Measurements from ENCODE around the gene KIAA1328.
A peak's percentile ranks its signal among the peaks of the same experiment; 100 is the strongest.
"Not testable (repeated sequence)": the region's sequence is repeated elsewhere in the genome, so short reads cannot be mapped to it uniquely, and the experiment has no call there.

KIAA1328 gene

DNA sequence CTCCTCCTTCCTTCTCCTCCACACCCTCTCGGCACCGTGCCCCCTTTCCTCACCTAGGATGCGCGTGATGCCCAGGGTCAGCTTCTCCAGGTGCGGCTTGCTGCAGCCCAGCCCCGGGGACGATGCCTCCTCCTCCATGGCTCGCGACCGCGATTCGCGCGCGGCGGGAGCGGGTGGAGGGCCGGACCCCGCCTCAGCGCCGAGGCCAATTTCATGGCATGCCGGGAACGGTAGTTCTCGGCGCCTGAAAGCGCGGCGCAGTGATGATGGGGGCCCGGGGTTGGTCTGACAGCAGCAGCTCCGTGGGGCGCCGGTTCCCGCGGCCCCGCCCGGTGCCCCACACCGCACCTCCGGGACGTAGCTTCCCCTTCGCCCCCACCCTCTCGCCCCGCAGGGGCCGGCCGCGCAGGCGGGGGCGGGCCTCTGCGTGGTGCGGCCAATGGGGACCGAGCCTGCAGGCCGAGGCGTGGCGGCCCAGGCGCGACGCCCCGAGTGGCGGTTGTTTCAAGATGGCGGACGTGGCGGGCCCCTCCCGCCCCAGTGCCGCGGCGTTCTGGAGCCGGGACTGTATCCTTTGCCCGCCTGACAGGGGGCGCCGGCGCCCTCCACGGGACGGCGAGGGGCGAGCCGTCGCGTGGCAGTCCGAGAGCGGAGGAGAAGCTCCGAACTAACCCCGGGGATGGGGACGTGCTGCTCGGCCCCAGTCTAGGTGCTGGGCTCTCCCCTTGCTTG is at the start of gene KIAA1328, which contains the start of gene TPGS2:
TSS of gene KIAA1328 (plus strand) at position 498 of the 732 bp plus-strand sequence. CDS start at position 510, 12 bp downstream.
TSS of gene TPGS2 (minus strand) at position 373 of the 732 bp plus-strand sequence. CDS start at position 138, 235 bp downstream.
- DNase-seq (ENCODE audit: low read depth) = peak; percentile 90

GRCh38 chr18:36780748-36781147 is 48.2 kb upstream of the KIAA1328 start:
- no peak for DNase-seq (ENCODE audit: low read depth)

DNA sequence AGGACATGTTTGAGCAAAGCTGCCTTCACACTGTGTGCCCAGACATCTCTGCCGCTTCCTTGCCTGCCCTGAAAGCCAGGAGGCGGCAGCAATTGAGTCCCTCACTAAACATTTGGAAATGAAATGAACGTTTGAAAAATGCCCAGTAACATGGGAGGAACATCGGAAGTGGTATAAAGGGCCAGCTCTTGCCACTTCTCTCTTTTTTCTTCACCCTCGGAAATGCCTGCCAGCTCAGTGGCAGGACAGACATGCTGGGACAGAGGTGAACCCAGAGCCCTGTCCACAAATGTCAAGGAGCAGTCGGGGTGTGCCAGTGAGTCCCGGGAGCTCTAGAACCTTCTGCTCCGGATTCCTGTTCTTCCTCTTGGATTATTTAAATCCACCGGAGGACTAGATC is 46.2 kb upstream of the KIAA1328 start:
- no peak for DNase-seq (ENCODE audit: low read depth)

DNA sequence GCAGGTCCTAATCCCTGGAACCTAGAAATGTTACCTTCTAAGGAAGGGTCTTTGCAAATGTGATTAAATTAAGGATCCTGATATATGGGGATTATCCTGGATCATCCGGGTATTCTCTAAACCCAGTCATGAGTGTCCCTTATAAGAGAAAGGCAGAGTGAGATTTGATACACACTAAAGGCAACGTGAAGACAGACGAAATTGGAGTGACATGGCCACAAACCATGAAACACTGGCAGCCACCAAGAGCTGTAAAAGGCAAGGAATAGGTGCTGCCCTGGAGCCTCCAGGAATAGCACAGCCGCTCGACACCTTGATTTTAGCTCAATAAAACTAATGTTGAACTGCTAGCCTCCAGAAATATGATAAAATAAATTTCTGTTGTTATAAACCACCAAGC is 45.1 kb upstream of the KIAA1328 start:
- DNase-seq (ENCODE audit: low read depth) = no peak

- DNase-seq (ENCODE audit: low read depth) = no peak
Measured at GRCh38 chr18:36786686-36787085, 42.2 kb upstream of the KIAA1328 start.

GRCh38 chr18:36792634-36793283 is 36.2 kb upstream of the KIAA1328 start:
- DNase-seq (ENCODE audit: low read depth) = no peak

GRCh38 chr18:36798738-36799473 is 30.0 kb upstream of the KIAA1328 start:
- DNase-seq (ENCODE audit: low read depth) = no peak

GRCh38 chr18:36805105-36805504 is 23.8 kb upstream of the KIAA1328 start:
- no peak for DNase-seq (ENCODE audit: low read depth)

DNA sequence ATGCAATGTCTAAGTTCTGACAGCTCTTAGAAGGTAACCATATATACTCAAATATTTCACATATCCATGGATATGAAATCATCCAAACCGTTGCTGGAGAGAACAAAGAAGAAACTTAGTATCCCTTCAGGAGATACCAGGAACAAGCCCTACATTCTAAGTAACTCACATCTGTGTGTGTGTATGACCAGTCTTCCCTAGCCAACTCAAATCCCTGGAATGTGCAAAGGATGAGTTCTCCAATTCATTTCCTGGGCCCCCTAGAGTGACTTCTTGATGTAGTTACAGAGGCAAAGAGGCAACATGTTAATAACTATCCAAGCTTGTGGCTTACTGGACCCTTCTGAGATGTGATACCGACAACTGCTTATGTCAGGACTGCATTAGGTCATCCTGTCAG is 20.2 kb upstream of the KIAA1328 start:
- no peak for DNase-seq (ENCODE audit: low read depth)

- DNase-seq (ENCODE audit: low read depth) = no peak
Measured at GRCh38 chr18:36809590-36810381, 19.1 kb upstream of the KIAA1328 start.

DNA sequence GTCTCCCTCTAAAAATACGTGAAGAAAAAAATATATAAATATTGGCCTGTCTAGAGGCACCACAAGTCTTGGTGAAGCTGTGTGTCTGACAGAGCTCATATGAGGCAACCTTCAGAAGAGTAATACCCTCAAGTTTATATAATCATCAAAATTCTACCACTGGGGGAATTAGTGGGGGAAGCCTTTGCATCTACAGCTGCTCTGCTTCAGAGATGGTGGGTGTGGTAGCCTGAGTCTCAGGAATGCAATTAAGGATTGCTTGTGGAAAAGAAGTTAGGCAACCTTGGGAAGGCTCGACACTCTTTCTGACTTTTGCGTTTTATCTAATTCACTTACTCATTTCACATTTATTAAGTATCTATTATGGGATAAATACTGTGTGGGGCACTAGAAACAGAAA is 17.5 kb upstream of the KIAA1328 start:
- no peak for DNase-seq (ENCODE audit: low read depth)

- DNase-seq (ENCODE audit: low read depth) = no peak
Measured at GRCh38 chr18:36811955-36812354, 17.0 kb upstream of the KIAA1328 start.

- DNase-seq (ENCODE audit: low read depth) = no peak
Measured at GRCh38 chr18:36812678-36813077, 16.2 kb upstream of the KIAA1328 start.

- no peak for DNase-seq (ENCODE audit: low read depth)
Measured at GRCh38 chr18:36813101-36813775, 15.7 kb upstream of the KIAA1328 start.

DNA sequence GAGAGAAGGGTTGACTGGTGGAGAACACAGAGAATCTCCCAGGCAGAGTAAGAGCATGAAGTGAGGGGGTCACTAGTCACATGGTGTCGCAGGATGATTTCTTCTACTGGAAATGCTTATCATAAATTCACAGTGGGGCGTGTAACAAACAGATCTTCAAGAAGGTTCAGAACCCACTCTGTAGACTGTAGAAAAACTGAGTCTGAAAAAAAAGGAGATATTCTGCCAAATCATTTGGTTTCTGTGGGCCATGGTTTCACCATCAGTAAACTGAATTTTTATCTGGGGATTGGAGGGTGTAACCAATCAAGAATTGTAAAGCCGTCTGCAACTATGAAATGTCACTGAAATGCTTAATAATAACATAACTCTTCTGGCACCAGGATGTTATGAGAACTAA is 15.1 kb upstream of the KIAA1328 start:
- no peak for DNase-seq (ENCODE audit: low read depth)

- DNase-seq (ENCODE audit: low read depth) = no peak
Measured at GRCh38 chr18:36814994-36815393, 13.9 kb upstream of the KIAA1328 start.

DNA sequence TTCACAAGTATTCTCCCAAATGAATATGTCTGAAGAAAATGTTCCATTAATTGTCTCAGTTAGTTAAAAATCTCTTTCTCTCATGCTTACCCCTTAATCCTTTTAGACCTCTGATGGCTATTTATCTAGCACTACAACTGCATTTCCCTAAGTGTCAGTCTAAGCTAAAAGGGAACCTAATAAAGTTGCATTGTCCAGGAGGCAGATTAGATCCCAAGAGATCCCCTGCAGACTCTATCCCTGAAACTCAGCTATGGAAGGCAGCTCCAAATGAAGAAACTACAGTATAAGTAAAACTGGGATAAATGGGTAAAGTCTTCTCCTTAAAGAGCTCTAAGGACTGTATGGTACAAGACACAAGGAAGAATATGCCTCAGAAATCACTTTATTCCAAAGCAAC is 12.8 kb upstream of the KIAA1328 start:
- DNase-seq (ENCODE audit: low read depth) = not testable (repeated sequence)

- DNase-seq (ENCODE audit: low read depth) = no peak
Measured at GRCh38 chr18:36817039-36817438, 11.9 kb upstream of the KIAA1328 start.

DNA sequence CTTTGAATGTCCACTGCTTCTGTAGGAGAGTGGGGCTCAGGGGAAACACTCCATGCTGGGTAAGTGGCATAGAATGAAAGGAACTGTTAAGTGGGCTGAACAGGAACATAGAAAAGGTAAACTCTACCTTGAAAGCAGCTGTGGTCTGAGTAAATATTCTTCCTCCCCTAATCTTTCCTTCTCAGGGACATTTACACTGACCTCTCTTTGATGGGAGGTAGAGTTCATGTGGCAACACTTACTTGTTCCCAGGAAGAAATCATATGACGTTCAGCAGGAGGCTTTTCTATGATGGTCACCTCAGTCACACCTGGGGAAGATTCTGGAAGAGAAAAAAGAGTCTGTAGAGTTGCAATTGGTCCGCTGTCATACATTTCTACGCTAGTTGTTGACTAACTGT is 10.3 kb upstream of the KIAA1328 start:
- no peak for DNase-seq (ENCODE audit: low read depth)

DNA sequence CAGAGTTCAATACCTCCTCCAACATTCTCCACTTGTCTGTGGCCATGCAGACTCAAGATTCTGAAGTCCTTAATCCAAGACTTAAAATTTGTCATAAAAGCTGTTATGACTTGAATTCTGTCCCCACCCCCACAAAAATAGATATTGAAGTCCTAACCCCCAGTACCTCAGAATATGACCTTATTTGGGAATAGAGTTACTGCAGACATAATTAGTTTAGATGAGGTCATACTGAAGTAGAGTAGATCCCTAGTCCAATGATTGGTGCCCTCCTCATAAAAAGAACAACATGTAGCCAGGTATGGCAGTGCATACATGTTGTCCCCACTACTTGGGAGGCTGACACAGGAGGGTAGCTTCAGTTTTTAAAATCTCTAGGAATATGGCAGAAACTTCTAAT is 9.3 kb upstream of the KIAA1328 start:
- DNase-seq (ENCODE audit: low read depth) = no peak

- DNase-seq (ENCODE audit: low read depth) = no peak
Measured at GRCh38 chr18:36821681-36822080, 7.2 kb upstream of the KIAA1328 start.

- no peak for DNase-seq (ENCODE audit: low read depth)
Measured at GRCh38 chr18:36825526-36825925, 3.4 kb upstream of the KIAA1328 start.
